ENCODE measurements around the gene PIGU. TPM values are rescaled to one million over a fixed set of nuclear protein-coding genes. Genes with fewer than 3 reads are reported as not detected.

Gene PIGU
- total and polyA plus RNA-seq, 2 of the 13 experiments (the other 11 are each of a cell fraction or from before 2014, with no cell fraction given), result 45.5 to 231 TPM

- peak; percentile 38; the same call in 1 of the 2 replicates for TF ChIP-seq ZNF713 (CRISPR knock-in tag; IDR thresholded peaks at IDR 0.05)
- TF ChIP-seq FOXA1 (IDR thresholded peaks at IDR 0.05), result no peak
- TF ChIP-seq FOXA1 (CRISPR knock-in tag; IDR thresholded peaks at IDR 0.05), result no peak
- no peak for TF ChIP-seq STAT6 (CRISPR knock-in tag; IDR thresholded peaks at IDR 0.05; ENCODE audit: borderline replicate concordance)
- TF ChIP-seq HDAC6 (IDR thresholded peaks at IDR 0.05; ENCODE audit: low read depth, low read length), result no peak
- peak; percentile 72 for TF ChIP-seq NFKBIZ (CRISPR knock-in tag; IDR thresholded peaks at IDR 0.05)
- TF ChIP-seq NR1H2 (CRISPR knock-in tag; IDR thresholded peaks at IDR 0.05; ENCODE audit: borderline replicate concordance, low read depth), result no peak; the same call in 1 of the 2 replicates
- TF ChIP-seq ZNF580 (CRISPR knock-in tag; IDR thresholded peaks at IDR 0.05; ENCODE audit: borderline replicate concordance, low read depth), result peak; percentile 99
- no peak for TF ChIP-seq GPBP1L1 (CRISPR knock-in tag; IDR thresholded peaks at IDR 0.05)
- peak; percentile 64 for TF ChIP-seq ZNF275 (CRISPR knock-in tag; IDR thresholded peaks at IDR 0.05; ENCODE audit: borderline replicate concordance)
- TF ChIP-seq ZNF773 (CRISPR knock-in tag; IDR thresholded peaks at IDR 0.05; ENCODE audit: borderline replicate concordance), result peak; percentile 76; the same call in 1 of the 2 replicates
- no peak for TF ChIP-seq ZNF20 (CRISPR knock-in tag; IDR thresholded peaks at IDR 0.05)
- TF ChIP-seq MXD4 (CRISPR knock-in tag; IDR thresholded peaks at IDR 0.05), result peak; percentile 96
- peak; percentile 66; the same call in 1 of the 2 replicates for TF ChIP-seq NR2F2 (IDR thresholded peaks at IDR 0.05; ENCODE audit: borderline replicate concordance, low read depth)
- TF ChIP-seq ZNF644 (CRISPR knock-in tag; IDR thresholded peaks at IDR 0.05; ENCODE audit: low read depth), result no peak
- TF ChIP-seq SOX5 (CRISPR knock-in tag; IDR thresholded peaks at IDR 0.05; ENCODE audit: borderline replicate concordance), result peak; percentile 66
- peak; percentile 11; the same call in 1 of the 2 replicates for TF ChIP-seq HNF4A (CRISPR knock-in tag; IDR thresholded peaks at IDR 0.05)
- no peak for TF ChIP-seq STAT5B (CRISPR knock-in tag; IDR thresholded peaks at IDR 0.05)
- no peak for TF ChIP-seq RBAK (CRISPR knock-in tag; IDR thresholded peaks at IDR 0.05)
- TF ChIP-seq GATAD2A (CRISPR knock-in tag; IDR thresholded peaks at IDR 0.05), result peak; percentile 66
- peak; percentile 24; the same call in 1 of the 2 replicates for TF ChIP-seq TBX3 (IDR thresholded peaks at IDR 0.05; ENCODE audit: borderline replicate concordance)
- TF ChIP-seq ZNF792 (CRISPR knock-in tag; IDR thresholded peaks at IDR 0.05), result peak; percentile 99
- no peak for TF ChIP-seq NCOA5 (CRISPR knock-in tag; IDR thresholded peaks at IDR 0.05)
- peak; percentile 99 for TF ChIP-seq ZFY (CRISPR knock-in tag; IDR thresholded peaks at IDR 0.05)
- no peak for TF ChIP-seq ZNF570 (CRISPR knock-in tag; IDR thresholded peaks at IDR 0.05; ENCODE audit: borderline replicate concordance)
Measured at GRCh38 chr20:34676642-34677373, at the start of gene PIGU (continued).
